Neural cell (in vitro differentiated cells): ENCODE data around the gene CPA5. TPM values are rescaled to one million over a fixed set of nuclear protein-coding genes. Genes with fewer than 3 reads are reported as not detected.

ENCODE experiments used
- H2AFZ ChIP-seq: fragments of 200-600, 300-800 bp; sonication (generic), shearing (Covaris generic); 2 replicates; pipeline ENCODE4 v1.6.0; 2014; ENCODE audit warnings: low read depth, mild to moderate bottlenecking, antibody characterized with exemption, low read length, moderate library complexity
- H3F3A ChIP-seq: fragments of 200-600 bp; shearing (Covaris generic); 2 replicates; pipeline ENCODE4 v1.6.1; 2016; ENCODE audit warnings: mild to moderate bottlenecking, moderate library complexity, mixed read lengths, antibody characterized with exemption, low read length; ENCODE audit not compliant: insufficient read depth, poor library complexity, severe bottlenecking
- H3K27ac ChIP-seq: fragments of 200-600, 300-800 bp; sonication (generic), shearing (Covaris generic); 2 replicates; pipeline ENCODE4 v1.5.1; 2014; ENCODE audit warnings: mild to moderate bottlenecking, low read length, moderate library complexity
- H3K27me3 ChIP-seq: fragments of 300-800, 200-600 bp; sonication (generic), shearing (Covaris generic); 2 replicates; pipeline ENCODE4 v1.6.0; 2014; ENCODE audit warnings: mild to moderate bottlenecking, low read depth, low read length, moderate library complexity; ENCODE audit not compliant: insufficient read depth
- H3K36me3 ChIP-seq: fragments of 300-800, 200-600 bp; sonication (generic), shearing (Covaris generic); 2 replicates; pipeline ENCODE4 v1.5.1; 2014; ENCODE audit warnings: mild to moderate bottlenecking, antibody characterized with exemption, low read length, moderate library complexity; ENCODE audit not compliant: insufficient read depth
- H3K4me2 ChIP-seq: fragments of 300-800, 200-600 bp; sonication (generic), shearing (Covaris generic); 2 replicates; pipeline ENCODE4 v1.6.0; 2014; ENCODE audit warnings: mild to moderate bottlenecking, low read length
- H3K4me3 ChIP-seq: fragments of 300-800, 200-600 bp; sonication (generic), shearing (Covaris generic); 2 replicates; pipeline ENCODE4 v1.5.1; 2014; ENCODE audit warnings: mild to moderate bottlenecking, low read length, moderate library complexity
- H3K79me2 ChIP-seq: fragments of 200-600 bp; shearing (Covaris generic); replicated peaks from 2 replicates; pipeline ENCODE4 v1.6.0; 2014; ENCODE audit warnings: mild to moderate bottlenecking, low read length, moderate library complexity; ENCODE audit not compliant: insufficient read depth
- H3K9ac ChIP-seq: fragments of 300-800, 200-600 bp; sonication (generic), shearing (Covaris generic); 2 replicates; pipeline ENCODE4 v1.6.1; 2016; ENCODE audit warnings: mild to moderate bottlenecking, low read length, mixed read lengths
- H3K9me2 ChIP-seq: fragments of 200-600 bp; shearing (Covaris generic); 2 replicates; pipeline ENCODE4 v1.6.1; 2016; ENCODE audit warnings: mild to moderate bottlenecking, low read length, mixed read lengths; ENCODE audit not compliant: insufficient read depth
- H3K9me3 ChIP-seq: fragments of 200-600, 300-800 bp; sonication (generic), shearing (Covaris generic); 2 replicates; pipeline ENCODE4 v1.6.1; 2016; ENCODE audit warnings: mild to moderate bottlenecking, mixed run types, low read length, moderate library complexity, mixed read lengths
- H4K20me1 ChIP-seq: fragments of 200-600 bp; shearing (Covaris generic); 2 replicates; pipeline ENCODE4 v1.6.1; 2016; ENCODE audit warnings: mild to moderate bottlenecking, mixed run types; ENCODE audit not compliant: insufficient read depth
- EP300 ChIP-seq: fragments of 450-650 bp; conservative IDR thresholded peaks from 2 replicates; pipeline ENCODE4 v1.6.1; 2014; ENCODE audit warnings: antibody characterized with exemption, mild to moderate bottlenecking, moderate library complexity; ENCODE audit not compliant: poor library complexity, severe bottlenecking
- EZH2 ChIP-seq: fragments of 200-600, 300-800 bp; shearing (Covaris generic), sonication (generic); IDR thresholded peaks from 2 replicates; pipeline ENCODE4 v1.6.1; 2014; ENCODE audit warnings: antibody characterized with exemption, low read length, borderline replicate concordance, mild to moderate bottlenecking; ENCODE audit not compliant: insufficient read depth, poor library complexity, severe bottlenecking
- MXI1 ChIP-seq: fragments of 450-650 bp; conservative IDR thresholded peaks from 2 replicates; pipeline ENCODE4 v1.6.1; 2014; ENCODE audit warnings: antibody characterized with exemption, mild to moderate bottlenecking; ENCODE audit not compliant: poor library complexity, severe bottlenecking
- POLR2AphosphoS5 ChIP-seq: IDR thresholded peaks from 2 replicates; pipeline ENCODE4 v1.6.1; 2012
- RAD21 ChIP-seq: fragments of 450-650 bp; conservative IDR thresholded peaks from 2 replicates; pipeline ENCODE4 v1.6.1; 2014; ENCODE audit warnings: antibody characterized with exemption, mild to moderate bottlenecking, moderate library complexity
- SMC3 ChIP-seq: fragments of 450-650 bp; conservative IDR thresholded peaks from 2 replicates; pipeline ENCODE4 v1.6.1; 2014; ENCODE audit warnings: antibody characterized with exemption, mild to moderate bottlenecking, moderate library complexity; ENCODE audit not compliant: poor library complexity
- TAF1 ChIP-seq: IDR thresholded peaks from 2 replicates; pipeline ENCODE4 v1.6.1; 2012; ENCODE audit warnings: low read depth
- polyA plus RNA-seq: library from polyadenylated mRNA; depleted of rRNA; stranded (reverse); fragments of >200 nt; gene quantifications from 2 replicates; pipeline ENCODE4 v1.2.3, GENCODE V29; 2014
- TF ChIP-seq, protein P1 (sequence below): IDR thresholded peaks from 2 replicates; pipeline ENCODE4 v1.6.1; 2012; ENCODE audit warnings: borderline replicate concordance
- TF ChIP-seq, protein P2 (sequence below): fragments of 450-650 bp; IDR thresholded peaks from 2 replicates; pipeline ENCODE4 v1.5.1; 2014; ENCODE audit warnings: antibody characterized with exemption, mild to moderate bottlenecking, moderate library complexity; ENCODE audit not compliant: poor library complexity, severe bottlenecking

CPA5 gene
- polyA plus RNA-seq, 1 donor from 2014 or later, result not detected

DNA sequence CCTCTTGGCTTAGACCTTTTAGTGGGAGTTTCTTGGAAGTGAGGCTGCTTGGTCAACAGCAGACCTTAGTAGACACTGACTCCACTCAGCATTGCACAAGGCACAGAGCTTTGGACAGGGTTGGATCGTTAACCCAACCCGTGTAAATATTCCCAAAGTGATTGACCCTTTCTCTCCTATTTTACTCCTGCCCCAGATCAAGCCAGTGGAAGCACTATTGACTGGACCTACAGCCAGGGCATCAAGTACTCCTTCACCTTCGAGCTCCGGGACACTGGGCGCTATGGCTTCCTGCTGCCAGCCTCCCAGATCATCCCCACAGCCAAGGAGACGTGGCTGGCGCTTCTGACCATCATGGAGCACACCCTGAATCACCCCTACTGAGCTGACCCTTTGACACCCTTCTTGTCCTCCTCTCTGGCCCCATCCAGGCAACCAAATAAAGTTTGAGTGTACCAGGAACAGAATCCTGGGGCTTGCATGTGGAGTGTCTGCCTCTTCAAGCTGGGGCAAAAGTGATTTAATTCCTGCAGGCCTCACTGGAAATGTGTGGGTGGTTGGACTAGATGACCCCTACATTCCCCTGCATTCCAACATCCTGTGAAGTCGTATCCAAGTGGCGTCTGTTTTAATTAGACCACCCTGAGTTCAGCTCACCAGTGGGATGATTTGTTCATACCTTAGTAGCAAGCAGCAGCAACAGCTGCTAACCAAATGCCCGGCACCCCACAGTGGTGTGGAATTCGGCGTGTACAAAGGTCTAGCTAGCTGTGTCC lies 43.2 kb downstream of the CPA5 start:
- no peaks in the 10 kb centered on the region for H3K27me3 ChIP-seq
- no peaks in the 10 kb centered on the region for H3K9me2 ChIP-seq
- H2AFZ ChIP-seq, result no peak overlapping the region
- no peaks in the 10 kb centered on the region for H4K20me1 ChIP-seq
- H3K79me2 ChIP-seq, result no peaks in the 10 kb centered on the region
- no peak overlapping the region for H3K4me2 ChIP-seq
- H3K4me3 ChIP-seq, result no peak overlapping the region
- no peaks in the 10 kb centered on the region for H3F3A ChIP-seq
- TF ChIP-seq SMC3 (no peak), EP300 (no peak), EZH2 (no peak), TAF1 (no peak), POLR2AphosphoS5 (no peak), RAD21 (no peak), MXI1 (no peak)
- TF ChIP-seq, protein P1, sequence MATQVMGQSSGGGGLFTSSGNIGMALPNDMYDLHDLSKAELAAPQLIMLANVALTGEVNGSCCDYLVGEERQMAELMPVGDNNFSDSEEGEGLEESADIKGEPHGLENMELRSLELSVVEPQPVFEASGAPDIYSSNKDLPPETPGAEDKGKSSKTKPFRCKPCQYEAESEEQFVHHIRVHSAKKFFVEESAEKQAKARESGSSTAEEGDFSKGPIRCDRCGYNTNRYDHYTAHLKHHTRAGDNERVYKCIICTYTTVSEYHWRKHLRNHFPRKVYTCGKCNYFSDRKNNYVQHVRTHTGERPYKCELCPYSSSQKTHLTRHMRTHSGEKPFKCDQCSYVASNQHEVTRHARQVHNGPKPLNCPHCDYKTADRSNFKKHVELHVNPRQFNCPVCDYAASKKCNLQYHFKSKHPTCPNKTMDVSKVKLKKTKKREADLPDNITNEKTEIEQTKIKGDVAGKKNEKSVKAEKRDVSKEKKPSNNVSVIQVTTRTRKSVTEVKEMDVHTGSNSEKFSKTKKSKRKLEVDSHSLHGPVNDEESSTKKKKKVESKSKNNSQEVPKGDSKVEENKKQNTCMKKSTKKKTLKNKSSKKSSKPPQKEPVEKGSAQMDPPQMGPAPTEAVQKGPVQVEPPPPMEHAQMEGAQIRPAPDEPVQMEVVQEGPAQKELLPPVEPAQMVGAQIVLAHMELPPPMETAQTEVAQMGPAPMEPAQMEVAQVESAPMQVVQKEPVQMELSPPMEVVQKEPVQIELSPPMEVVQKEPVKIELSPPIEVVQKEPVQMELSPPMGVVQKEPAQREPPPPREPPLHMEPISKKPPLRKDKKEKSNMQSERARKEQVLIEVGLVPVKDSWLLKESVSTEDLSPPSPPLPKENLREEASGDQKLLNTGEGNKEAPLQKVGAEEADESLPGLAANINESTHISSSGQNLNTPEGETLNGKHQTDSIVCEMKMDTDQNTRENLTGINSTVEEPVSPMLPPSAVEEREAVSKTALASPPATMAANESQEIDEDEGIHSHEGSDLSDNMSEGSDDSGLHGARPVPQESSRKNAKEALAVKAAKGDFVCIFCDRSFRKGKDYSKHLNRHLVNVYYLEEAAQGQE, result no peak
- TF ChIP-seq, protein P2, sequence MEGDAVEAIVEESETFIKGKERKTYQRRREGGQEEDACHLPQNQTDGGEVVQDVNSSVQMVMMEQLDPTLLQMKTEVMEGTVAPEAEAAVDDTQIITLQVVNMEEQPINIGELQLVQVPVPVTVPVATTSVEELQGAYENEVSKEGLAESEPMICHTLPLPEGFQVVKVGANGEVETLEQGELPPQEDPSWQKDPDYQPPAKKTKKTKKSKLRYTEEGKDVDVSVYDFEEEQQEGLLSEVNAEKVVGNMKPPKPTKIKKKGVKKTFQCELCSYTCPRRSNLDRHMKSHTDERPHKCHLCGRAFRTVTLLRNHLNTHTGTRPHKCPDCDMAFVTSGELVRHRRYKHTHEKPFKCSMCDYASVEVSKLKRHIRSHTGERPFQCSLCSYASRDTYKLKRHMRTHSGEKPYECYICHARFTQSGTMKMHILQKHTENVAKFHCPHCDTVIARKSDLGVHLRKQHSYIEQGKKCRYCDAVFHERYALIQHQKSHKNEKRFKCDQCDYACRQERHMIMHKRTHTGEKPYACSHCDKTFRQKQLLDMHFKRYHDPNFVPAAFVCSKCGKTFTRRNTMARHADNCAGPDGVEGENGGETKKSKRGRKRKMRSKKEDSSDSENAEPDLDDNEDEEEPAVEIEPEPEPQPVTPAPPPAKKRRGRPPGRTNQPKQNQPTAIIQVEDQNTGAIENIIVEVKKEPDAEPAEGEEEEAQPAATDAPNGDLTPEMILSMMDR, result no peak
- H3K27ac ChIP-seq, result no peak overlapping the region
- H3K9ac ChIP-seq, result no peak overlapping the region
- H3K36me3 ChIP-seq, result no peaks in the 10 kb centered on the region
- no peaks in the 10 kb centered on the region for H3K9me3 ChIP-seq

DNA sequence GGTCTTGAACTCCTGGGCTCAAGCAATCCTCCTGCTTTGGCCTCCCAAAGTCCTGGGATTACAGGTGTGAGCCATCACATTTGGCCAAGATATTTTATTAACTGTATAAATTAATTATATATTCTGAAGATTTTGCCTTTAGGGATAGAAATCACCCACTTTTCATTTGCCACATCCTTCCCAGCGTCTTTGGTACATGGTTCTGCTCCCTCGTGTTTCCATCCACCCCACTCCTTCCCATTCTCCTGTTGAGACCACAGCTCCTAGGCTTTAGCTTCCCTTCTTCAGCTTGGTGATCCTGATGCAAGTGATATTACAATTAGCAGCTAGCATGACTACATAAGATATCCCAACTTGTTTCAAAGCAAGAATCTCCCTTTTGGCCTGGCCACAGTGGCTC lies 44.1 kb downstream of the CPA5 start:
- Histone ChIP-seq H3K4me3 (no peak overlapping the region), H4K20me1 (no peaks in the 10 kb centered on the region), H3K4me2 (no peak overlapping the region), H2AFZ (no peak overlapping the region), H3K9me2 (no peaks in the 10 kb centered on the region), H3K9me3 (no peaks in the 10 kb centered on the region), H3K36me3 (no peaks in the 10 kb centered on the region), H3K79me2 (no peaks in the 10 kb centered on the region), H3K9ac (no peak overlapping the region), H3K27ac (no peak overlapping the region), H3F3A (no peaks in the 10 kb centered on the region), H3K27me3 (no peaks in the 10 kb centered on the region)
- no peak for TF ChIP-seq POLR2AphosphoS5
- TF ChIP-seq RAD21, result no peak
- no peak for TF ChIP-seq TAF1
- no peak for TF ChIP-seq EZH2
- no peak for TF ChIP-seq EP300
- TF ChIP-seq, protein P2, result no peak
